Measurements from ENCODE around the gene RARB. TPM values are rescaled to one million over a fixed set of nuclear protein-coding genes. Genes with fewer than 3 reads are reported as not detected.

Gene RARB
- total RNA-seq, 1 experiment from 2014 or later, result 2.4 TPM

DNA sequence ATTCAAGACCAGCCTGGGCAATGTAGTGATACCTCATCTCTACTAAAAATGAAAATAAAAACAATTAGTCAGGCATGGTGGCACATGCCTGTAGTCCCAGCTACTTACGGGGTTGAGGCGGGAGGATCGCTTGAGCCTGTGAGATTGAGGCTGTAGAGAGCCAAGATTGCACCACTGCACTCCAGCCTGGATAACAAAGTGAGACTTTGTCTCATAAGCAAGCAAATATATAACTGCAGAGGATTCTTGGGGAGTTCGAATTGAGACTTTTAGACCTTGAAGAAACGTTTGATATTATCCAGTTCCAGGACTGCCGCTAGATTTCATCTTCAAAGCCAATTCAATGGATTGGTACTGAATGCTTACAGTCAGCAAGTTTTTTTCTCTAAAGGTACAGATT is 11.9 kb upstream of the RARB start:
- DNase-seq, result no peak
- Histone ChIP-seq H3K9me3 (no peaks in the 10 kb centered on the region), H3K36me3 (no peaks in the 10 kb centered on the region)

DNA sequence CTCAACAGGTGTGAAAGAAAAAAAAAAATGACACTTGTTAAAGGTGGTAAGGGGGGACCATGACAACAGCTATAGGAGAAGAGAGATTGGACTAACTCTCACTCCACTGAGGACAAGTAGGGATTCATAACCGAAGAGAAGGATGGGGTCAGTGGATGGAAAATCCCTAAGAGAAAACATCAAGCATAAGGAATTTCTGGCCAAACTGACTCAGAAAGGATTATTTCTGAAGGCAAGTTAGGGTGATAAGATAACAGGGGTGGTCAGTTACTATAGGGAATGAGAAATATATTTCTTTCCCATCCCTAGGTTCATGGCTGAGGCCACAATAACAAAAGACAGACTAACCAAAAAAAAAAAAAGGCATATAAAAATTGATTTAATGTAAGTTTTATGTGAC is 9.5 kb upstream of the RARB start:
- H3K36me3 ChIP-seq, result no peaks in the 10 kb centered on the region
- H3K4me3 ChIP-seq, result no peak overlapping the region
- no peak for DNase-seq
- H3K27me3 ChIP-seq, result no peaks in the 10 kb centered on the region
- no peaks in the 10 kb centered on the region for H3K9me3 ChIP-seq

More for the DNA sequence above, 11.9 kb upstream of the RARB start:
- Histone ChIP-seq H3K4me3 (no peak overlapping the region), H3K27me3 (no peaks in the 10 kb centered on the region)

DNA sequence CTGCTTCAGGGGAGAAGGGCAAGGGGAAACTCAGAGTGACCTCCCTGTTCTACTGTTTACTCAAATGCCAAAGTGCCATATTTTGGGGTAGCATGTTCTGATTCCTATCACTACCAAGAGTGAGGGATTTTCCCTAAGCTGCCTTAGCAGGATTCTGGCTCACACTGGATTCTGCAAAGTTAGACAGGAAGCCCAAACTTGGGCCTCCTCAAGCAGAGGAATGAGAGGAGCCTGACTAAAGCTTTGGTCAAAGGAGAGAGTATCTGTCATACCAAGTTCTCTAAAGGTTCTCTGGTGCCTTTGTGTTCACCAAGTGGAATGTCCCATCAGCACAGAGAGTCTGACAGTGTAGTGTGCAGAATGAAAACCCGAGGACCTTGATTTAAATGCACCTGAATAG is 8.8 kb upstream of the RARB start:
- Histone ChIP-seq H3K4me3 (no peak overlapping the region), H3K27me3 (no peaks in the 10 kb centered on the region), H3K9me3 (no peaks in the 10 kb centered on the region), H3K36me3 (no peaks in the 10 kb centered on the region)
- no peak for DNase-seq

DNA sequence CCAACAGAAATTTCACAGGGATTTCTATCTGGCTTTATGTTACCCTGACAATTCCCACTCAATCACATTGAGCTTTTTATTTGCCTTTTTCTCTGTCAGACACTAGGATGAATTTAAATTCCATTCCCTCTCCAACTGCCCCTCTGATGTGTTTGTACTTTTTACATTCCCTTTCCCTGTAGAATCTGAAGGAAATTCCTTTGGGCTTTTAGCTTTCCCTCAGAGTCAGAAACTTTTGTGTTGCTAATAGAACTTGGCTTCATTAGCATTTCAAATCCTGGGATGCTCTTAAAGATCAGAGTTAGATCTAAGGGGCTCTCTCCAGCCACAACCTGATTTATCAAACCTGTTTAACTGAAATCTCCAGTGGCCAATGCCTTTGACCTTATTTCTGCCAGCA is 7.9 kb upstream of the RARB start:
- H3K4me3 ChIP-seq, result no peak overlapping the region
- no peaks in the 10 kb centered on the region for H3K36me3 ChIP-seq
- H3K27me3 ChIP-seq, result no peaks in the 10 kb centered on the region
- H3K9me3 ChIP-seq, result no peaks in the 10 kb centered on the region
- no peak for DNase-seq

DNA sequence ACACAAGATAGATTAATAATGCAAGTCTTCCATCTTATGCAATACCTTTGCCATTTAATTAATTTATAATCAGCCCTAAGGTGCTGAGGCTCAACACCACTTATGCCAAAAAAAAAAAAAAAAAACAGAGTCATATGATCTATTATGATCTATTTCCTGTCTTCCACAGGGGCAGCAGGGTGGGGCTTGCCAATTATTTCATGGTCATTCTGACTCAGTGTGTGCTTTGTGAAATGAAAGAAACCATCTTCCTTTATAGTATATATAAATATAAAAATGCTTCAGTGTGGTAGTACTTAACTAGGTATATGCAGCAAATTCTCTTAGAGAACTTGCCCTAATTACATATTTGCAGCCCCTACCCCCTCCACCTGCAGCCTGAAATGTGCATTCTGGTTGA is 7.2 kb upstream of the RARB start:
- no peaks in the 10 kb centered on the region for H3K9me3 ChIP-seq
- DNase-seq, result peak; percentile 12
- no peaks in the 10 kb centered on the region for H3K36me3 ChIP-seq
- H3K27me3 ChIP-seq, result no peaks in the 10 kb centered on the region
- H3K4me3 ChIP-seq, result no peak overlapping the region

DNA sequence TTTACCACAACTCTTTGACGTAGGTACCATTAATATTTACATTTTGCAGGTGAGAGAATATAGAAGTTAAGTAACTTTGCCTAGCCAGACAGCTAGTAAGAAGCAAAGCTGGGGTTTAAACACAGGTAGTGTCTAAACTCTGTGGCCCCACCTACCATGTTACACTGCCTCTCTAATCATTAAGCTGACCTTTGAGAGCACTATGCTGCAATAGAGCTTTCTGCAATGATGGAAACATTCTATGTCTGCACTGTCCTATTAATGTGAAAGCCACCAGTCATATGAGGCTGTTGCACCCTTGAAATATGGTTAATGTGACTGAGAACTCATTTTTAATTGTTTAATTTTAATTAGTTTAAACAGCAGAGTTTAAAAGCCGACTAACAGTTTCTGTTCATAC is 6.3 kb upstream of the RARB start:
- H3K4me3 ChIP-seq, result no peak overlapping the region
- H3K27me3 ChIP-seq, result no peaks in the 10 kb centered on the region
- H3K9me3 ChIP-seq, result no peaks in the 10 kb centered on the region
- no peak for DNase-seq
- no peaks in the 10 kb centered on the region for H3K36me3 ChIP-seq

DNA sequence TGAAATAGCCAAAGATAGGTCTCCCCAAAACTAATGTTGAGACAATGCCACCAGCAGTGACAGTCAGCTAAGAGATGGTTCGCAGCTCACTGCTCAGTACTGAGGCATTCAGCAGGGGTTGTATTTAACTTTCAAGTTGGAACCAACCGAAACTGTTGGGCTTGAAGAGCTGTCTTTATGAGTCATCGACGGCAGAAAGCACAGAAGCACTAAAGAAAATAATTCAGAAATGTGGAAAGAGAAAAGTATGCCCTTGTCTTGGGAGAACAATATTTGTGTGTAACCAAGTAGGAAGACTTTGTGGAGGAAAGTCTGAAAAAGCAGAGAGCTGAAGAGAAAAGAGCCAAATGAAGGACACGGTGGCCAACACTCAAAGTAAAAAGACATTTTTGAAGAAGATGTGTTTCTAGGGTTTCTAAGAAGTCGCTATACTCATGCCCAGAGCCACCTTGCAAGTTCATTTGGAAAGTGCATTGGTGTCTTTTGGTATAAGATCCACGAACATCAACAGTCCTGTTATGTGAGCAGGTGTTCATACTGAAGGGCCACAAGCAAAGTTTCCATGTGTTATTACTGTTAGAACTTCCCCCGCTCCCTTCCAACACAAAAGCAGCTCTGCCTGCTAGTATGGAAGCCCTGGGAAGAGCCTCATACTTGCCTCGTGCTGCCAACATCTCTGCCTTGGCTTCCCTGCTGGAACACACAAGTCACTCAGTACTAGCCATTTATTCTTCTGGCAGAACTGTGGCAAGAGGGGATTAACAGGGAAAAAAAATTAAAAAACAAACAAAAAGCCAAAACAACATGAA is 4.1 kb upstream of the RARB start:
- no peaks in the 10 kb centered on the region for H3K9me3 ChIP-seq
- peak; percentile 21 for DNase-seq
- H3K27me3 ChIP-seq, result no peaks in the 10 kb centered on the region
- H3K36me3 ChIP-seq, result no peaks in the 10 kb centered on the region
- H3K4me3 ChIP-seq, result no peak overlapping the region

DNA sequence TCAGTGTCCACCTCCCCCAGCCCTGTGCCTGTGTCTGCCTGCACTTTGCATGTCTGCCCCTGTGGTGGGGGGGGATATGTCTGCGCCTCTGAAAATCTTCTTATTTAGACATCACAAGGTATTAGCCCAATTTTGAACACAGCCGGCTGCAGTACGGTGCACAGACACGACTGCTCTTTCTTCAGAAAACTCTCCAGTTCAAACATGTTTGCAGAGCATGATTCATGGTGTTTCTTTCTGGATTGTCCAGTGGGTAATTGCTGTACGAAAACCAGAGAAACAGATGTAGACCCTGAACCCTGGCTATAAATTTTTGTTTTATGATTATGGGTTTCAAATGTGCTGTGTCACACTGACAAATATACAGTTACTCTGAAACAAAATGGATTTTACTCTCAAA is 3.4 kb upstream of the RARB start:
- Histone ChIP-seq H3K9me3 (no peaks in the 10 kb centered on the region), H3K36me3 (no peaks in the 10 kb centered on the region), H3K27me3 (no peaks in the 10 kb centered on the region), H3K4me3 (no peak overlapping the region)
- no peak for DNase-seq

DNA sequence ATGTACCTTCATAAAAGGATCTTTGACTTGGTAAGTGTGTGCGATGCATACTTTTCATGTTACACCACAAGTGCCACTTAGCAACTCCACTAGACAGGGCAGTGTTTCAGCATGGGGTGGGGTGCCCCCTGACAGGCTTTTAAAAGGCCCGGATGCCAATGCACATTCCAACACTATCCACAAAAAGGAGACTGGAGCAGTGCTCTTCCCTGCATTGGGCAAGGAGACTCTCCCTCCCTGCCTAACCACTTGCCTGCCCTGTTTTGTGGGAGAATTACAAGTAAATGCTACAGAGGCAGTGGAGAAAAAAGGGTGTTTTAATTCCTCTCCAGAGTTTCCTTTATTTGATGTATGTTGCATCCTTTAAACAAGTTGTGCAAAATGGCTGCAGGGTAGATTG is 1.7 kb upstream of the RARB start:
- no peak for DNase-seq
- Histone ChIP-seq H3K36me3 (no peaks in the 10 kb centered on the region), H3K4me3 (no peak overlapping the region), H3K27me3 (no peaks in the 10 kb centered on the region), H3K9me3 (no peaks in the 10 kb centered on the region)

DNA sequence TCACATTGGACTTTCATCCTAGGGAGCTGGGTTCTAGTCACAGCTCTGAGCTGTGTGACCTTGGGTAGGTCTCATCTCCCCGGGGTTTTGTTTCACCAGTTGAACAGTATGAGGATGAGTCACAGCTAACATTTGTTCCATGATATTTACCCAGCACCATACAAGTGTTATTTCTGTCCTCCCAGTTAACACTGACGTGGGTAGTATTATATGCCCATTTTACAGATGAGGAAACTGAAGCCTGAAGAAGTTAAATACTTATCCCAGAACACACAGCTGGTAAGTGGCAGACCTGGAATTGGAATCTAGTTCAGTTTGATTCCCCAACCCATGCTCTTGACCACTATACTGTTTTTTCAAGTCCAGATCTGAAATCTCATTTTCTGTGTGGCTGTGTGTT is 908 bp upstream of the RARB start:
- DNase-seq, result no peak
- Histone ChIP-seq H3K9me3 (no peaks in the 10 kb centered on the region), H3K27me3 (no peaks in the 10 kb centered on the region)

DNA sequence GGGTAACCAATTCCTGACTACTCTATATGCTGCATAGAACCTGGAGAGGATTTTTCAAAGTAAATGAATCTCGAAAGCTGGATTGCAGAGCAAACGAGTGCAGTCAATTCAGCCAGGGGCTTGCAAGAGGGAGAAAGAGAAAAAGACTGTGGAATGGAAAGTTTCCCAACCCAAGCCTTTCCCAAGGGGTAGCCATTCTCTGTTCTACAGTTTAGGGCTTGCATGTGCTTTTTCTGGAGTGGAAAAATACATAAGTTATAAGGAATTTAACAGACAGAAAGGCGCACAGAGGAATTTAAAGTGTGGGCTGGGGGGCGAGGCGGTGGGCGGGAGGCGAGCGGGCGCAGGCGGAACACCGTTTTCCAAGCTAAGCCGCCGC is 511 bp upstream of the RARB start:
- H3K36me3 ChIP-seq, result no peaks in the 10 kb centered on the region
- no peak for DNase-seq
- H3K4me3 ChIP-seq, result peak overlapping the region; percentile 50

More for the DNA sequence above, 908 bp upstream of the RARB start:
- peak overlapping the region; percentile 50 for H3K4me3 ChIP-seq
- H3K36me3 ChIP-seq, result no peaks in the 10 kb centered on the region

DNA sequence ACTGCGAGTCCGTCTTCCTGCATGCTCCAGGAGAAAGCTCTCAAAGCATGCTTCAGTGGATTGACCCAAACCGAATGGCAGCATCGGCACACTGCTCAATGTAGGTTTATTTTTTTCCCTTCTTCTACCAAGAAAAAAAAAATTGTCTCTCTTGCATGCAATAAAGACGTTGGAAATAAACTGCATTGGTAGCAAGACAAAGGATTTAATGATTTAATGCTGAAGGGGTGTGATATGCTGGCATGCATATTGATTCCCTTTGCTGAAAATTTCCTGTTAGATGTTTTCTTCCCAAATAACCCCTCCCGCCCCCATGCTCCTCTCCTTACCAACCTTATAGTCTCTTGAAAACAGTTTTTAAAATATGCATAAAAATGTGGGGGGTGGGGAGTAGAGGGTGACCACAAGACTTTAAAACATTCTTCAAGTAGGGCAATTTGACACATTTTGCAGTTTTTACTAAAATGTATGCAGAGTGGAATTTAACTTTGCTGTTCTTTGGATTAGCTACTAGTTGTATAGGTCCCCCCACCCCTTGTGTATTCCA is 799 bp downstream of the RARB start:
- Histone ChIP-seq H3K27me3 (no peaks in the 10 kb centered on the region), H3K36me3 (no peaks in the 10 kb centered on the region), H3K9me3 (no peaks in the 10 kb centered on the region), H3K4me3 (peak overlapping the region; percentile 50)
- DNase-seq, result no peak

More for the DNA sequence above, 511 bp upstream of the RARB start:
- Histone ChIP-seq H3K27me3 (no peaks in the 10 kb centered on the region), H3K9me3 (no peaks in the 10 kb centered on the region)

DNA sequence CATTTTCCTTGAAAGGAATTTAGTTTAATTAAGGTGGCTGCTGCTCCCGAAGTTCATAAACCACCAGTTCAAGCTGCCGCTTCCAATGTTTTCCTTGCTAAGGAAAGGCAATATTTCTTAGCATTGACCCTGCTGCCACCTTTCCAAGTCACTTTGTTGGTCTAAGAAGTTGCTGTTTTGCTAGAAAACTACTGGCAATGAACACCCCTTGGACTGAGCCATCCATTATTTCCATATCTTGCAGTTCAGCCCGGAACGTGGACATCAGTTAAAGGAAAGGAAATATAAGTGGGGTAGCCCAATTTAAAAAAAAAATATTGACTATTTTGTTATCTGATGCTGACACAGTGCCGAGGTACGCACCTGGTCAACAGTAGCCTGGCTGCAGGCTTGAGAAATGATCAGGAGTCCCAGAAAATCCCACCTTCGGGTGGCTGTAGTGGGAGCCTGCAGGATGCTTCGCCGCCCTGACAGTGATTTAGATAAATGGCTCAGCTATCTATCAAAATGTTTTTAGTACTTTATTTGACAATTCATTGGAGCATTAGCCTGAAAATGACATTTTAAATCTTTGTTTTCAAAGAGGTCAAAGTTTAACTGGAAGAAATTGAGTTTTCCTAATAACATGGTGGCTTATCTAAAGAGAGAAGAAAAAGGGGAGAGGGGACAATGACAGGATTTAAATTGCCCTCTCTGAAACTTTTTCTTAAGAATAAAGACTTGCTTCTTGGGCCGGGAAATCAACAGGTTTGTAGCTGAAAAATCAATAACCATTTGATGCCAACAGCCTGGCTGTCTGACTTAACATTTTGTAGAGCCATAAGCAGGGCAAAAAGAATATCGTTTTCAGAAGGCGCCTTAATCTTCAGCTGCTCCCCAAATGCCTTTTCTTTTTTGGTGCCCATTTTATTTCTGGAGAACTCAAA is 1.6 kb downstream of the RARB start:
- DNase-seq, result no peak
- Histone ChIP-seq H3K4me3 (no peak overlapping the region), H3K9me3 (no peaks in the 10 kb centered on the region), H3K27me3 (no peaks in the 10 kb centered on the region), H3K36me3 (no peaks in the 10 kb centered on the region)

DNA sequence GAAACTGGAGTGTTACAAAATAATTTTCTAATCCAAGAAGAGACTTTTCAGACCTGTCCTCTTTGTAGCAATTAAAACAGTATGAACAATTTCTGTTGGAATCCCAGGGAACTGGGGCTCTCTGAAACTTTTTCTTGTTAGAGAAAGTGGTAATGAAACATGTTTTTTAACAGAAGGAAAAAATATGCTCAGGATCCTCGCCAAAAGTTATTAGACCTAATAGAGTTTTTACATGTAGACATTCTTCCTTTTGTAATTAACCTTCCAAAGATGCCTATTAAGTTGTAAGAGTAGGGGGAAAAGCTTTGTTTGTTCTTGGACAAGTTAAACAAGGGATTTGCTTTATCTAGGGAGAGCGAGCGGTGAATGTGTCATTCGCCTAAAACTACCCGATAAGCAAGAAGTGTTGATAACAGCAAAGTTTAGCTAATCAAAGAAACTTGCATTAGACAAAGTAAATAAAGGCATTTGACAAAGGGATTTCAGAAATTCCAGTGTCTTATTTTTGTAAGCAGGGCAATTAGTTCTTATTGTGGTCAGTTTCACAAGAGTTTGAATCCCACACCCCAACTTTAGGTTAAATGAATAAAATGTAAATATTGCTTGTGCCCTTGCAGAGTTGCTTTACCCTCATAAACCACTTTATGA is 2.3 kb downstream of the RARB start:
- no peak for DNase-seq
- no peaks in the 10 kb centered on the region for H3K27me3 ChIP-seq
- no peak overlapping the region for H3K4me3 ChIP-seq
- no peaks in the 10 kb centered on the region for H3K9me3 ChIP-seq
- no peaks in the 10 kb centered on the region for H3K36me3 ChIP-seq

DNA sequence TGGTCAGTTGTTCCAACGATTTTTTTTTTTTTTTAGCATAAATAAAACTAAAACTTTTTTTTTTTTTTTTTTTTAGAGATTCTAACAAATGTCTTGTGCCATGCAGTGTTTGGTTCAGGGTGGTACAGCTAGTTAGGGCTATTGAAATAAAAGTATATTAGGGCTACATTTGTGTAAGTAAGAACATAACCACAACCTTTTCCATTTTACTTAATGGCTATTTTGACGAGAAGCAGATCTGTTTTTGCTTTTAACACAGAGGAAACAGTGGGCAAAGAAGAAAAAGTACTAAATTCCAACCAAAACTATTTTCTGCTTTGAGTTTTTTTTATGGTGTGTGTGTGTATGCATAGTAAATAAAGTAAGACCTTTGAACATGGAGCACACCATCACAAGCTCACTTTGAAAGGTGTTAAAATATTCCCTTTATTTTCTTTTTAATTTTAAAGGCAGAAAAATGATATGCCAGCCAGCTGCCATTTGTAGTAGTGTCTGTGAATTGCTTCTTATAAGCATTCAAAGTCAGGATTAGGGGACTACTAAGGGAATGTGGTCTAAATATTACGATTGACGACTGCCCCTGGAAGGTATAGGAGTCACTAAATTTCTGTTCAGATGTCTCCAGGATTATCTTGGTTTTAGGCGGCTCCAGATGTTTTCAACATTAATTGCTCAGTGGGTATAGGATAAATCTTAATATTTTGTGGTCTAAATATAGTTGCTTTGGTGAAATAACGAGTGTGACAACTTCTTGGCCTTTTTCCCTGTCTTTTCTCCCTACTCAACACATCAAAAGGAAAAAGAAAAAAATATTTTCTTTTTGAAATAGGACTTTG is 3.1 kb downstream of the RARB start:
- H3K9me3 ChIP-seq, result no peaks in the 10 kb centered on the region
- H3K27me3 ChIP-seq, result no peaks in the 10 kb centered on the region
- H3K4me3 ChIP-seq, result no peak overlapping the region
- H3K36me3 ChIP-seq, result no peaks in the 10 kb centered on the region
- DNase-seq, result no peak

DNA sequence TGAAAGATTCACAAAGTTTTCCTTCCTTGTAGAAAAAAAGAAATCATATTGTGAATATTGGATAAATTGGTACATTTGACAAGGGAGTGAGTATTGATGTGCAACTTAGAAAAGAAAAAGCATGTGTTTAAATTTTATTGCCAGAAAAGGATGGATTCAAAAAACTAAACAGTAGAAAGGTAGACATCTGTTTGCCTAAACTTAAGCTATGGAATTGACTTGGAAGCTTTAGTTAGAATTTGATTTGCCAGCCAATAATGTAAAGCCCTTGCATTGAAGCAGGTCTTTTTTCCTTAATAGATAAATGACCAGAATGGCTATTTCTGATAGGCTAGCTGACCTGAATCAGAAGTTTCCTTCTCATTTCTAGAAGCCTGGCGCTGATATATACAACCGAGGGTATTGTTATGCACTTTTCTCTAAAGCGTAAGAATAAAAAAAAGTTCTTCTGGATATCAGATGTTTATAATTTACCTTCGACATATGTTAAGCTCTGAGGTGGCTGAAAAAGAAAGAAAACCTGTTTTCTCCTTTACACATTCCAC is 4.2 kb downstream of the RARB start:
- H3K36me3 ChIP-seq, result no peaks in the 10 kb centered on the region
- no peaks in the 10 kb centered on the region for H3K9me3 ChIP-seq
- no peak for DNase-seq
- no peaks in the 10 kb centered on the region for H3K27me3 ChIP-seq
- H3K4me3 ChIP-seq, result no peak overlapping the region
